T-cell (primary cell): ENCODE results near the gene POMC. TPM values are rescaled to one million over a fixed set of nuclear protein-coding genes. Genes with fewer than 3 reads are reported as not detected.

ENCODE experiments used
- ATAC-seq, 4 experiments: fragments of 200-7000 bp in 3 of 4; fragments of 150-1000 bp in 1 of 4; cut with Tn5 transposase; replicated peaks in 1 of 4; 1 replicate in 3 of 4; 2 replicates in 1 of 4; pipeline ENCODE4 v1.10.0; 2021; ENCODE audit warnings: moderate library complexity in 3 of 4, mild to moderate bottlenecking in 2 of 4, moderate number of reproducible peaks in 1 of 4
- CTCF ChIA-PET, 2 donors: fragments of 300-600 bp; sonication (Branson Sonifier 250); formaldehyde crosslinking; loops; one replicate each; lab custom pipeline; 2022; ENCODE audit warnings: antibody characterized with exemption in 2 of 2; lab: Charles Lee
- POLR2A ChIA-PET, 2 donors: fragments of 300-600 bp; sonication (Branson Sonifier 250); formaldehyde crosslinking; loops; one replicate each; lab custom pipeline; 2022; ENCODE audit warnings: antibody characterized with exemption in 2 of 2; lab: Charles Lee
- DNase-seq, 35 experiments: peaks; one replicate each; pipeline versions ENCODE4 v3.0.0 to v3.0.0-alpha.2; 2013 to 2023
- H3K27ac ChIP-seq: one replicate; pipeline ENCODE4 v1.5.1; 2013; ENCODE audit warnings: low read length
- H3K27me3 ChIP-seq, 2 experiments: replicated peaks in 1 of 2; 1 replicate in 1 of 2; 2 replicates in 1 of 2; pipeline versions ENCODE4 v1.6.1 to v1.7.0; 2013; ENCODE audit warnings: low read length in 1 of 2, mixed read lengths in 1 of 2; ENCODE audit not compliant: control insufficient read depth in 2 of 2, insufficient read depth in 2 of 2; ENCODE audit errors: extremely low read depth in 1 of 2
- H3K36me3 ChIP-seq, 2 donors: 1 replicate in 1 of 2; 2 replicates in 1 of 2; pipeline versions ENCODE4 v1.6.1 to v1.7.0; 2013; ENCODE audit warnings: low read length in 1 of 2; ENCODE audit not compliant: control insufficient read depth in 2 of 2, insufficient read depth in 1 of 2; ENCODE audit errors: extremely low read depth in 1 of 2
- H3K4me1 ChIP-seq, 2 experiments: 1 replicate in 1 of 2; 2 replicates in 1 of 2; pipeline versions ENCODE4 v1.6.1 to v1.7.0; 2013; ENCODE audit warnings: low read length in 2 of 2, mixed read lengths in 1 of 2; ENCODE audit not compliant: insufficient read depth in 2 of 2, control insufficient read depth in 1 of 2; ENCODE audit errors: extremely low read depth in 1 of 2
- H3K4me3 ChIP-seq, 2 donors: 1 replicate in 1 of 2; 2 replicates in 1 of 2; pipeline versions ENCODE4 v1.5.1 to v1.7.0; 2013; ENCODE audit warnings: mild to moderate bottlenecking in 2 of 2, low read length in 1 of 2, moderate library complexity in 1 of 2; ENCODE audit not compliant: control insufficient read depth in 1 of 2; ENCODE audit errors: extremely low read depth in 1 of 2
- H3K9me3 ChIP-seq: 2 replicates; pipeline ENCODE4 v1.7.0; 2013
- H3K27ac Mint-ChIP-seq, 2 donors: one replicate each; pipeline ENCODE4 v1.8.0; 2020 to 2021; ENCODE audit warnings: mild to moderate bottlenecking in 2 of 2, mixed read lengths in 2 of 2
- H3K27me3 Mint-ChIP-seq, 2 donors: one replicate each; pipeline ENCODE4 v1.8.0; 2021 to 2022; ENCODE audit warnings: mixed read lengths in 2 of 2
- H3K36me3 Mint-ChIP-seq: one replicate; pipeline ENCODE4 v1.8.0; 2021; ENCODE audit warnings: mixed read lengths
- H3K4me1 Mint-ChIP-seq, 3 donors: one replicate each; pipeline ENCODE4 v1.8.0; 2020 to 2022; ENCODE audit warnings: mixed read lengths in 3 of 3, mild to moderate bottlenecking in 1 of 3
- H3K4me3 Mint-ChIP-seq, 3 donors: one replicate each; pipeline ENCODE4 v1.8.0; 2020 to 2022; ENCODE audit warnings: mild to moderate bottlenecking in 3 of 3, mixed read lengths in 3 of 3, moderate library complexity in 3 of 3
- H3K9me3 Mint-ChIP-seq, 3 donors: one replicate each; pipeline ENCODE4 v1.8.0; 2020 to 2022; ENCODE audit warnings: mixed read lengths in 3 of 3
- WGBS: methylation state at CpG from one replicate; pipeline ENCODE4 v1.1.5; 2013; ENCODE audit warnings: missing lambda C conversion rate; ENCODE audit not compliant: insufficient coverage; 5-methylcytosine and 5-hydroxymethylcytosine counted together
- total RNA-seq, 35 experiments: library from RNA in 6 of 35; stranded (reverse) in 6 of 35; fragments of 120-200 nt in 1 of 35; gene quantifications; one replicate each; pipeline versions ENCODE4 v1.2.1 to v1.2.4 and lab custom pipeline; 2013 to 2026

The POMC gene
- total RNA-seq (1 to 10 TPM; 2.4 to 7.5 (median 4.8) TPM), total RNA-seq (lab: John Stamatoyannopoulos, UW) (1.8 to 9.5 (median 5.4) reads per million in 29 experiments)
- total RNA-seq (2013) = 2.9 TPM

DNA sequence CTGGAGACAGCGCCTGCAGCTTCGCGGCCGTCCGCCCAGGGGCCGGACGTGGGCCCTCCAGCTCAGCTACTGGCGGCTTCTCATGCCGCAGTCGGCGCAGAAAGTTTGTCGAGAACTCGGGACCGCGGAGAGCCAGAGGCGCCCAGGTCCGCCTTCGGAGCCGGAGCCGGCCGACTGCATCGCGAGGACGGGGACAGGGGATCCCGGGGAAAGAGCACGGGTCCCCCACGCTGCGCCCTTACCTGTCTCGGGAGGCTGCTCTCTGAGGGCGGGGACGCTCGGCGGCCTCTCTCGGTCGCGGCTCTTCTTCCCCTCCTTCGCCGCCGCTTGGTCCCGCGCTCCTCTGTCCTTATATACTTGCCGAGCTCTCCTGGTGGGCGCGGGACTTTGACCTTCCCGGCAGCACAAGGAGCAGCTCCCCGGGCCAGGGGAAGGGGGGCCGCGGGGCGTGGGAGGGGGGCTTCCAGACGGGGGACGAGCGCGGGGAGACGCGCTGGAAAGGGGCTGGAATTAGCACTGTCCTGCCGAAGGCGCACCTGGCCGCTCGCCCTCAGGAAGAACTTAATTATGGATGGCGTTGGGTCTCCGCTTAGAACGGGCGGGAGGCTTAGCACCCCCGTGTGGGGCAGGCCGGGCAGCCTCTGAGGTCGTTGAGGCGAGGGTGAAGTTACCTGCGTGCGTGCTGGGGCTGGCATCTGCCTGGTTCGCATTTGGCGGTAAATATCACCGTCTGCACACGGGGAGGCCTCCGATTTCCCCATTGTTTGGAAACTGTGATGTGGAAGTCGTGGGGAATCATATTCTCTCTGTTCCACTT, at the start of gene POMC:
POMC (minus strand) TSS at position 325 of the 817 bp plus-strand sequence. CDS start 3,808 bp downstream, outside the sequence.
- H3K27ac ChIP-seq = no peak within 1 kb of the TSS
- no peaks in the 10 kb centered on the region for H3K9me3 ChIP-seq
- ATAC-seq = peak; percentile 65 to 75 (median 72)
- 5% methylated on average over 72 of the region's 75 CpGs for WGBS
- peak within 1 kb of the TSS; percentile 48 to 58 for H3K4me3 ChIP-seq
- DNase-seq = peak in 23 of 35 experiments; percentile 1 to 46 (median 22)
- no peaks in the 10 kb centered on the region for H3K36me3 ChIP-seq
- H3K27ac Mint-ChIP-seq = no peak within 1 kb of the TSS
- H3K4me1 ChIP-seq = peaks cover 0 to 24% of the 10 kb centered on the region in 2 experiments
- POLR2A ChIA-PET = interaction anchor here in 1 of 2 donors (0.6 kb wide), 2 partner anchors 29 to 427 kb away, joined by 4 to 5 read pairs; no protein-coding TSS in a partner anchor
- no peaks in the 10 kb centered on the region for H3K9me3 Mint-ChIP-seq
- peaks cover 16 to 39% (median 21%) of the 10 kb centered on the region in 3 donors for H3K4me1 Mint-ChIP-seq
- no peaks in the 10 kb centered on the region for H3K36me3 Mint-ChIP-seq
- peaks cover 17 to 40% of the 10 kb centered on the region in 2 experiments for H3K27me3 ChIP-seq
- H3K27me3 Mint-ChIP-seq = peaks cover 25 to 55% of the 10 kb centered on the region in 2 donors
- CTCF ChIA-PET = interaction anchor here in 1 of 2 donors (0.6 kb wide), 1 partner anchor 784 kb away, joined by 10 read pairs; no protein-coding TSS in a partner anchor
- H3K4me3 Mint-ChIP-seq = peak within 1 kb of the TSS; percentile 70 to 79 (median 73)

DNA sequence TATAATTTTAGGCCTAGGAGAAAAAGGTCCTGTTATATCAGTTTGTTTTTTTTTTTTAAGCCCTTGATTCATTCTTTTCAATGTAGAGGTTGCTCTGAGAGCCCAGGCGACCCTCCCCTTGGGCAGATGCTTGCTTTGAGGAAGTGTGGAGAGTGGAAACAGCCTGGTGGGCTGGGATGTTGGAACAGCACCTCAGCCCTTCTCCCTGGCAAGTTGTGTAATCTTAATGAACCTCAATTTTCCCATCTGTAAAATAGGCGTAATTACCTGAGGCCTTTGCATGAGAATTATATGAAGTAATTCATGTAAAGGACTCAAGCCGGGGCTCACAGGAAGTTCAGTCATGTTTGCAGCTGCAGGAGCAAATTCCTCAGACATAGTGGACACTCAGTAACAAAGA, 49.7 kb upstream of the POMC start:
- ChIA-PET POLR2A (interaction anchor here in 1 of 2 donors (0.6 kb wide), 2 partner anchors 115 to 333 kb away, joined by 3 to 7 read pairs; no protein-coding TSS in a partner anchor), CTCF (interaction anchor here in 1 of 2 donors (0.6 kb wide), 1 partner anchor 75 kb away, joined by 3 read pairs; no protein-coding TSS in a partner anchor)

DNA sequence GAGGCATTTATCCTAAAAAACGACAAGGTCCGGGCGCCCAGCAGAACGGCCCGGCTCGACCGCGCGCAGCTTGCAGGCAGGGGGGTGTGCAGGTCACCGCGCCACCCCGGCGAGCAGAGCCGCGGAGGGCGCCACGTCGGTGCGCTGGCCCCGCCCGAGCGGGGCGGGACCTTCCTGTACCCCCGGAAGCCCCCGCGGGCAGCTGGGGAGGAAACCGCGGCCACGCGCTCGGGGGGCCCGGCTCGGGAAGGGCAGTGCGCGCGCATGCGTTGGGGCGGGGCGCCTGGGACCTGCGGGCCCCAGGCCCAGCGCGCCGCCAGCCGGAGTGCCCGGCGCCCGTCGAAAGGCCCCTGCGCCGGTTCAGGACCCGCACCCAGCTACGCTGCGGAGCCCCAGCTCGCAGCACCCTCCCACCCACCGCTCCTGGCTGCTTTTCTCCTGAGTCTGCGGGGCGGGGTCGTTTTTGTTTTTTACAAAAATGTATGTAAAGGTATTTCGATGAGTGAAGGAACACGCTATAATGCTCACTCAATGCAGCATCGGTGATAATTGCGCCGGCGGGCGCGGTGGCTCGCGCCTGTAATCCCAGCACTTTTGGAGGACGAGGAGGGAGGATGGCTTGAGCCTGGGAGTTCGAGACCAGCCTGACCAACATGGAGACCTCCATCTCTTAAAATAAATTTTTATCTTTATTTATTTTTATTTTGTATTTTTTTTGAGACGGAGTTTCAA, 47.7 kb upstream of the POMC start:
- ChIA-PET CTCF (no interaction called here), POLR2A (interaction anchor here in 1 of 2 donors (0.6 kb wide), 1 partner anchor 14 kb away, joined by 5 read pairs; no protein-coding TSS in a partner anchor)
- Mint-ChIP-seq H3K9me3 (no peaks in the 10 kb centered on the region), H3K4me3 (peak overlapping the region; percentile 66 to 78 (median 73)), H3K36me3 (no peaks in the 10 kb centered on the region), H3K4me1 (peaks cover 15 to 26% (median 24%) of the 10 kb centered on the region in 3 donors), H3K27ac (peak overlapping the region; percentile 88 to 91), H3K27me3 (no peaks in the 10 kb centered on the region)
- Histone ChIP-seq H3K27ac (peak overlapping the region; percentile 65), H3K27me3 (no peaks in the 10 kb centered on the region), H3K36me3 (no peaks in the 10 kb centered on the region), H3K4me3 (peak overlapping the region; percentile 19 to 53), H3K9me3 (no peaks in the 10 kb centered on the region), H3K4me1 (peaks cover 0 to 21% of the 10 kb centered on the region in 2 experiments)
- WGBS = under 1% methylated on average over 48 of the region's 71 CpGs
- ATAC-seq (peak; percentile 94 to 96 (median 96)), DNase-seq (peak; percentile 69 to 92 (median 81))

More for the DNA sequence above, 49.7 kb upstream of the POMC start:
- Histone ChIP-seq H3K27ac (no peak overlapping the region), H3K36me3 (no peaks in the 10 kb centered on the region), H3K4me1 (peaks cover 0 to 22% of the 10 kb centered on the region in 2 experiments), H3K27me3 (no peaks in the 10 kb centered on the region), H3K4me3 (no peak overlapping the region), H3K9me3 (no peaks in the 10 kb centered on the region)
- H3K27me3 Mint-ChIP-seq = no peaks in the 10 kb centered on the region
- peaks cover 5 to 21% (median 16%) of the 10 kb centered on the region in 3 donors for H3K4me1 Mint-ChIP-seq
- no peak overlapping the region for H3K27ac Mint-ChIP-seq
- no peaks in the 10 kb centered on the region for H3K36me3 Mint-ChIP-seq
- ATAC-seq (no peak), DNase-seq (no peak)
- WGBS = 85% methylated on average over 1 of the region's 3 CpGs
- no peaks in the 10 kb centered on the region for H3K9me3 Mint-ChIP-seq
- H3K4me3 Mint-ChIP-seq = peak overlapping the region in 2 of 3 donors; percentile 19 to 49

DNA sequence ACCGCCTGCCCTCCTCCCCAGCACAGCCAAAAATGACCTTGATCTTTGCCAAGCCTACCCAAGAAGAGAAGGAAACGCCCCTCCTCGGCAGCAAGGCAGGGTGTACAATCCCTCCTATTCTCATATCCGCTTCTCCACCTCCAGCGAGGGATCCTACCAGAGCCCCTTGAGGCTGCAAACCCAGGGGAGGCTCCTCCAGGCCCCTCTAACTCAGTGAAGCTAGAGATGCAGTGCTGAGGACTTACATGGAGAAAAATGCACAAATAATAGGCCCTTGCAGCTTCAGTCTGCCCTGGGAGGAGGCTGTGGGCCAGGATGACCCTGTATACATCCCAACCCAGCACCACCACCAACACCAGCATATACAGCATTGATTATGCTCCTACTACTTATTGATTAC, 46.9 kb upstream of the POMC start:
- Mint-ChIP-seq H3K4me3 (peak overlapping the region; percentile 66 to 78 (median 73)), H3K9me3 (no peaks in the 10 kb centered on the region), H3K27me3 (no peaks in the 10 kb centered on the region), H3K36me3 (no peaks in the 10 kb centered on the region), H3K4me1 (peaks cover 20 to 34% (median 30%) of the 10 kb centered on the region in 3 donors), H3K27ac (peak overlapping the region; percentile 88 to 91)
- Histone ChIP-seq H3K4me1 (peaks cover 1 to 30% of the 10 kb centered on the region in 2 experiments), H3K27me3 (no peaks in the 10 kb centered on the region), H3K9me3 (no peaks in the 10 kb centered on the region), H3K27ac (peak overlapping the region; percentile 52), H3K4me3 (no peak overlapping the region), H3K36me3 (no peaks in the 10 kb centered on the region)
- peak in 1 of 4 experiments; percentile 1 for ATAC-seq
- ChIA-PET CTCF (no interaction called here), POLR2A (no interaction called here)
- WGBS = 100% methylated on average over 1 of the region's 5 CpGs
- DNase-seq = peak in 1 of 35 experiments; percentile 22

DNA sequence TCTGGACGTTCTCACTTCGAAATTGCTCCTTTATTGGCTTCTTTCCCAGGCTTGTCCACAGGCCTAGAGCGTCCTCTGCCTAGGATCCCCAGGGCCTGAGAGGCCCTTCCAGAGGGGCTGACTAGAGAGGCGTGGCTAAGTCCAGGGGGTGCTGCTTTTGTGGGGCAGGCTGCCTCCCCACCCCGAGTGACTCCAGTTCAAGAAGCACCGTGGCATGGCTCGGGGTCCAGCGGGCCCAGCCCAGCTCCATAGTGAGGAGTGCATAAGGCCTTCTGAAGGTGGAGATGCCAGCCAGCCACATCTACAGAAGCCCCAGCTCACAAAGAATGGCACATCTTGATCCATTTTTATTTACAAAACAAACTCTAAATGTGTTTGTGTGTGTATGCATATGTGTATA, 44.8 kb upstream of the POMC start:
- Mint-ChIP-seq H3K27me3 (no peaks in the 10 kb centered on the region), H3K4me1 (peaks cover 27 to 50% (median 39%) of the 10 kb centered on the region in 3 donors), H3K9me3 (no peaks in the 10 kb centered on the region), H3K27ac (peak overlapping the region in 1 of 2 donors; percentile 33), H3K36me3 (no peaks in the 10 kb centered on the region), H3K4me3 (no peak overlapping the region)
- WGBS = 96% methylated on average over 5 of the region's 8 CpGs
- Histone ChIP-seq H3K9me3 (no peaks in the 10 kb centered on the region), H3K27ac (no peak overlapping the region), H3K4me3 (no peak overlapping the region), H3K27me3 (no peaks in the 10 kb centered on the region), H3K4me1 (peaks cover 3 to 42% of the 10 kb centered on the region in 2 experiments), H3K36me3 (no peaks in the 10 kb centered on the region)
- ChIA-PET POLR2A (no interaction called here), CTCF (no interaction called here)
- DNase-seq (no peak), ATAC-seq (no peak)
